ENCODE results near the gene PLEKHM3. TPM values are rescaled to one million over a fixed set of nuclear protein-coding genes. Genes with fewer than 3 reads are reported as not detected.
A peak's percentile ranks its signal among the peaks of the same experiment; 100 is the strongest.

Gene PLEKHM3
- total and polyA plus RNA-seq, 2 donors = 8.2 to 8.8 TPM

GRCh38 chr2:207782238-207783030 is 242.9 kb downstream of the PLEKHM3 start:
- no peak for DNase-seq (ENCODE audit: low read depth in 6 of 9, low spot score in 9 of 9)
- Histone ChIP-seq H3K4me1 (ENCODE audit: control insufficient read depth in 2 of 2, insufficient read depth in 2 of 2, low read length in 2 of 2) (no peaks in the 10 kb centered on the region), H3K36me3 (ENCODE audit: control insufficient read depth in 2 of 2, insufficient read depth in 2 of 2, low read length in 1 of 2) (no peaks in the 10 kb centered on the region), H3K27ac (ENCODE audit: low read depth in 1 of 2, low read length in 1 of 2) (peak overlapping the region in 1 of 2 donors; percentile 53), H3K27me3 (ENCODE audit: control insufficient read depth in 2 of 2, insufficient read depth in 1 of 2, low read length in 1 of 2) (no peaks in the 10 kb centered on the region), H3K9me3 (ENCODE audit: control insufficient read depth in 2 of 2, insufficient read depth in 1 of 2, low read length in 1 of 2) (no peaks in the 10 kb centered on the region), H3K4me3 (ENCODE audit: low read length in 2 of 2) (no peak overlapping the region)
- 96% methylated on average over 10 of the region's 10 CpGs for WGBS

- Histone ChIP-seq H3K36me3 (ENCODE audit: control insufficient read depth in 2 of 2, insufficient read depth in 2 of 2, low read length in 1 of 2) (no peaks in the 10 kb centered on the region), H3K4me3 (ENCODE audit: low read length in 2 of 2) (no peak overlapping the region), H3K9me3 (ENCODE audit: control insufficient read depth in 2 of 2, insufficient read depth in 1 of 2, low read length in 1 of 2) (no peaks in the 10 kb centered on the region), H3K27ac (ENCODE audit: low read depth in 1 of 2, low read length in 1 of 2) (no peak overlapping the region), H3K27me3 (ENCODE audit: control insufficient read depth in 2 of 2, insufficient read depth in 1 of 2, low read length in 1 of 2) (no peaks in the 10 kb centered on the region), H3K4me1 (ENCODE audit: control insufficient read depth in 2 of 2, insufficient read depth in 2 of 2, low read length in 2 of 2) (no peaks in the 10 kb centered on the region)
- WGBS = 93% methylated on average over 11 of the region's 11 CpGs
- DNase-seq (ENCODE audit: low read depth in 6 of 9, low spot score in 9 of 9) = no peak
Observed at GRCh38 chr2:207779523-207779922, 245.8 kb downstream of the PLEKHM3 start.

GRCh38 chr2:207778298-207778882 is 246.9 kb downstream of the PLEKHM3 start:
- Histone ChIP-seq H3K27ac (ENCODE audit: low read depth in 1 of 2, low read length in 1 of 2) (no peak overlapping the region), H3K4me3 (ENCODE audit: low read length in 2 of 2) (no peak overlapping the region), H3K36me3 (ENCODE audit: control insufficient read depth in 2 of 2, insufficient read depth in 2 of 2, low read length in 1 of 2) (no peaks in the 10 kb centered on the region), H3K9me3 (ENCODE audit: control insufficient read depth in 2 of 2, insufficient read depth in 1 of 2, low read length in 1 of 2) (no peaks in the 10 kb centered on the region), H3K4me1 (ENCODE audit: control insufficient read depth in 2 of 2, insufficient read depth in 2 of 2, low read length in 2 of 2) (no peaks in the 10 kb centered on the region), H3K27me3 (ENCODE audit: control insufficient read depth in 2 of 2, insufficient read depth in 1 of 2, low read length in 1 of 2) (no peaks in the 10 kb centered on the region)
- DNase-seq (ENCODE audit: low read depth in 6 of 9, low spot score in 9 of 9) = no peak
- 85% methylated on average over 4 of the region's 4 CpGs for WGBS

GRCh38 chr2:207777124-207777523 is 248.2 kb downstream of the PLEKHM3 start:
- DNase-seq (ENCODE audit: low read depth in 6 of 9, low spot score in 9 of 9) = no peak
- H3K27ac ChIP-seq (ENCODE audit: low read depth in 1 of 2, low read length in 1 of 2) = no peak overlapping the region
- no peaks in the 10 kb centered on the region for H3K4me1 ChIP-seq (ENCODE audit: control insufficient read depth in 2 of 2, insufficient read depth in 2 of 2, low read length in 2 of 2)
- H3K27me3 ChIP-seq (ENCODE audit: control insufficient read depth in 2 of 2, insufficient read depth in 1 of 2, low read length in 1 of 2) = peaks cover 0 to 9% of the 10 kb centered on the region in 2 donors
- no peaks in the 10 kb centered on the region for H3K36me3 ChIP-seq (ENCODE audit: control insufficient read depth in 2 of 2, insufficient read depth in 2 of 2, low read length in 1 of 2)
- WGBS = 92% methylated on average over 6 of the region's 6 CpGs
- H3K4me3 ChIP-seq (ENCODE audit: low read length in 2 of 2) = no peak overlapping the region
- no peaks in the 10 kb centered on the region for H3K9me3 ChIP-seq (ENCODE audit: control insufficient read depth in 2 of 2, insufficient read depth in 1 of 2, low read length in 1 of 2)

GRCh38 chr2:207775473-207775872 is 249.9 kb downstream of the PLEKHM3 start:
- Histone ChIP-seq H3K27ac (ENCODE audit: low read depth in 1 of 2, low read length in 1 of 2) (no peak overlapping the region), H3K9me3 (ENCODE audit: control insufficient read depth in 2 of 2, insufficient read depth in 1 of 2, low read length in 1 of 2) (no peaks in the 10 kb centered on the region), H3K4me3 (ENCODE audit: low read length in 2 of 2) (no peak overlapping the region), H3K27me3 (ENCODE audit: control insufficient read depth in 2 of 2, insufficient read depth in 1 of 2, low read length in 1 of 2) (peaks cover 7 to 26% of the 10 kb centered on the region in 2 donors), H3K36me3 (ENCODE audit: control insufficient read depth in 2 of 2, insufficient read depth in 2 of 2, low read length in 1 of 2) (no peaks in the 10 kb centered on the region), H3K4me1 (ENCODE audit: control insufficient read depth in 2 of 2, insufficient read depth in 2 of 2, low read length in 2 of 2) (peaks cover 0 to 4% of the 10 kb centered on the region in 2 donors)
- DNase-seq (ENCODE audit: low read depth in 6 of 9, low spot score in 9 of 9) = no peak
- 96% methylated on average over 3 of the region's 3 CpGs for WGBS

- Histone ChIP-seq H3K36me3 (ENCODE audit: control insufficient read depth in 2 of 2, insufficient read depth in 2 of 2, low read length in 1 of 2) (no peaks in the 10 kb centered on the region), H3K4me1 (ENCODE audit: control insufficient read depth in 2 of 2, insufficient read depth in 2 of 2, low read length in 2 of 2) (peaks cover 10 to 24% of the 10 kb centered on the region in 2 donors), H3K9me3 (ENCODE audit: control insufficient read depth in 2 of 2, insufficient read depth in 1 of 2, low read length in 1 of 2) (peaks cover 0 to 4% of the 10 kb centered on the region in 2 donors), H3K4me3 (ENCODE audit: low read length in 2 of 2) (no peak overlapping the region), H3K27ac (ENCODE audit: low read depth in 1 of 2, low read length in 1 of 2) (no peak overlapping the region), H3K27me3 (ENCODE audit: control insufficient read depth in 2 of 2, insufficient read depth in 1 of 2, low read length in 1 of 2) (peaks cover 28 to 52% of the 10 kb centered on the region in 2 donors)
- 97% methylated on average over 13 of the region's 13 CpGs for WGBS
- no peak for DNase-seq (ENCODE audit: low read depth in 6 of 9, low spot score in 9 of 9)
Observed at GRCh38 chr2:207772844-207773205, 252.5 kb downstream of the PLEKHM3 start.

GRCh38 chr2:207772081-207772843 is 253.1 kb downstream of the PLEKHM3 start:
- H3K36me3 ChIP-seq (ENCODE audit: control insufficient read depth in 2 of 2, insufficient read depth in 2 of 2, low read length in 1 of 2) = no peaks in the 10 kb centered on the region
- no peak overlapping the region for H3K4me3 ChIP-seq (ENCODE audit: low read length in 2 of 2)
- peaks cover 0 to 4% of the 10 kb centered on the region in 2 donors for H3K9me3 ChIP-seq (ENCODE audit: control insufficient read depth in 2 of 2, insufficient read depth in 1 of 2, low read length in 1 of 2)
- H3K4me1 ChIP-seq (ENCODE audit: control insufficient read depth in 2 of 2, insufficient read depth in 2 of 2, low read length in 2 of 2) = peaks cover 10 to 30% of the 10 kb centered on the region in 2 donors
- H3K27me3 ChIP-seq (ENCODE audit: control insufficient read depth in 2 of 2, insufficient read depth in 1 of 2, low read length in 1 of 2) = peaks cover 34 to 57% of the 10 kb centered on the region in 2 donors
- 96% methylated on average over 13 of the region's 13 CpGs for WGBS
- no peak overlapping the region for H3K27ac ChIP-seq (ENCODE audit: low read depth in 1 of 2, low read length in 1 of 2)
- DNase-seq (ENCODE audit: low read depth in 6 of 9, low spot score in 9 of 9) = no peak

- H3K27me3 ChIP-seq (ENCODE audit: control insufficient read depth in 2 of 2, insufficient read depth in 1 of 2, low read length in 1 of 2) = peaks cover 42 to 66% of the 10 kb centered on the region in 2 donors
- H3K27ac ChIP-seq (ENCODE audit: low read depth in 1 of 2, low read length in 1 of 2) = no peak overlapping the region
- 94% methylated on average over 14 of the region's 14 CpGs for WGBS
- H3K36me3 ChIP-seq (ENCODE audit: control insufficient read depth in 2 of 2, insufficient read depth in 2 of 2, low read length in 1 of 2) = no peaks in the 10 kb centered on the region
- DNase-seq (ENCODE audit: low read depth in 6 of 9, low spot score in 9 of 9) = no peak
- H3K4me3 ChIP-seq (ENCODE audit: low read length in 2 of 2) = no peak overlapping the region
- peaks cover 0 to 4% of the 10 kb centered on the region in 2 donors for H3K9me3 ChIP-seq (ENCODE audit: control insufficient read depth in 2 of 2, insufficient read depth in 1 of 2, low read length in 1 of 2)
- peaks cover 17 to 35% of the 10 kb centered on the region in 2 donors for H3K4me1 ChIP-seq (ENCODE audit: control insufficient read depth in 2 of 2, insufficient read depth in 2 of 2, low read length in 2 of 2)
Observed at GRCh38 chr2:207771421-207771820, 253.9 kb downstream of the PLEKHM3 start.

Measured in thymus (tissue), 11 donors.